Activated CD4-positive, alpha-beta T cell treated with anti-CD3 and anti-CD28 coated beads, Interleukin-2, amount 50 U/mL, for 24 hours (primary cell): Measurements from ENCODE around the gene MINDY4.

ENCODE experiments used
- DNase-seq, 2 donors: peaks; one replicate each; pipeline ENCODE4 v3.0.0-alpha.2; 2020; ENCODE audit warnings: low read depth in 1 of 2, low spot score in 1 of 2

MINDY4 gene

GRCh38 chr7:30912986-30913811, 142.0 kb downstream of the MINDY4 start:
- no peak for DNase-seq

- DNase-seq, result no peak
Measured at GRCh38 chr7:30913821-30914515, 142.8 kb downstream of the MINDY4 start.

- DNase-seq, result no peak
Measured at GRCh38 chr7:30914596-30914995, 143.4 kb downstream of the MINDY4 start.

- DNase-seq, result no peak
Measured at GRCh38 chr7:30915005-30915601, 143.9 kb downstream of the MINDY4 start.

GRCh38 chr7:30915751-30916150, 144.5 kb downstream of the MINDY4 start:
- no peak for DNase-seq

GRCh38 chr7:30916255-30916654, 145.0 kb downstream of the MINDY4 start:
- DNase-seq, result no peak

- DNase-seq, result no peak
Measured at GRCh38 chr7:30916767-30917166, 145.6 kb downstream of the MINDY4 start.

GRCh38 chr7:30917216-30917893, 146.1 kb downstream of the MINDY4 start:
- no peak for DNase-seq

GRCh38 chr7:30918676-30919075, 147.5 kb downstream of the MINDY4 start:
- no peak for DNase-seq

- no peak for DNase-seq
Measured at GRCh38 chr7:30920021-30920583, 148.9 kb downstream of the MINDY4 start.

- DNase-seq, result no peak
Measured at GRCh38 chr7:30920584-30921539, 149.6 kb downstream of the MINDY4 start.

GRCh38 chr7:30921540-30922401, 150.6 kb downstream of the MINDY4 start:
- no peak for DNase-seq

GRCh38 chr7:30922596-30922995, 151.4 kb downstream of the MINDY4 start:
- DNase-seq, result no peak

- no peak for DNase-seq
Measured at GRCh38 chr7:30923009-30923773, 152.0 kb downstream of the MINDY4 start.

GRCh38 chr7:30923774-30924413, 152.7 kb downstream of the MINDY4 start:
- no peak for DNase-seq

- DNase-seq, result no peak
Measured at GRCh38 chr7:30924624-30925023, 153.4 kb downstream of the MINDY4 start.

GRCh38 chr7:30925117-30925516, 153.9 kb downstream of the MINDY4 start:
- DNase-seq, result no peak

GRCh38 chr7:30925913-30926312, 154.7 kb downstream of the MINDY4 start:
- no peak for DNase-seq
